Transverse colon (tissue), 3 donors: Measurements from ENCODE around the gene SART3.

ENCODE experiments used
- CTCF ChIP-seq, 5 experiments: fragments of 200-600 bp in 3 of 5; fragments of 450-650 bp in 2 of 5; sonication (generic) in 3 of 5; IDR thresholded peaks; 1 replicate in 2 of 5; 2 replicates in 3 of 5; pipeline ENCODE4 v1.5.1; 2016 to 2017; ENCODE audit warnings: antibody characterized with exemption in 5 of 5, inconsistent platforms in 3 of 5, mild to moderate bottlenecking in 2 of 5, moderate library complexity in 1 of 5
- EP300 ChIP-seq: sonication (generic); formaldehyde crosslinking; IDR thresholded peaks from one replicate; pipeline ENCODE4 v1.6.1; 2017; ENCODE audit warnings: antibody characterized with exemption, low read depth

- TF ChIP-seq CTCF (IDR thresholded peaks at IDR 0.05): no peak
- no peak for TF ChIP-seq EP300
These were observed 28.3 kb upstream of the SART3 start for GRCh38 chr12:108589028-108589839.
